GM12801 (cell line): ENCODE data around the gene FAM216B.

Experiments
- TF ChIP-seq, protein P1 (sequence below): IDR thresholded peaks from one replicate; pipeline ENCODE4 v1.5.1; 2011; ENCODE audit warnings: control low read depth; ENCODE audit not compliant: insufficient read length; ENCODE audit errors: extremely low read depth

The FAM216B gene

DNA sequence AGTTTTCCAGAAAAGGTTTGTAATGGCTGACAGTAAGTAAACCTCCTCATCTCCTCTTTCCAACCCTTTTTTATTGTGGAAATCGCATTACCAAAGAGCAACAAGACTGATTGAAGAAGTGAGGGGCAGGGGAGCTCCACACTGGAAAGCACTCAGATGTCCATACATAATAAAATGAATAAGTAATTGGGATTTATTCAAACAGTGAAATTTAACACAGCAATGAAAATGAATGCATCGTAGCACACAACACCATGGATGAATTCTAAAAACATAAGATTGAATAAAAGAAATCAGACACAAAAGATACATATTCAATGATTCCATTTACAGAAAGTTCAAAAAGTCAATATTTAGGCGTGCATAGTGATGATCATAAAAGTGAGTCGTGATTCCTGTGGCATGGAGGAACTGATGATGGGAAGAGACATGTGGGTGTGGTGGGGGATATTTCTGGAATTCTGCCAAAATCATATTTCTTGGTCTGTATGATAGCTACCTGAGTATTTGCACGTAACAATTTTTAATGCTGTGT is 18.8 kb downstream of the FAM216B start:
- TF ChIP-seq, protein P1, sequence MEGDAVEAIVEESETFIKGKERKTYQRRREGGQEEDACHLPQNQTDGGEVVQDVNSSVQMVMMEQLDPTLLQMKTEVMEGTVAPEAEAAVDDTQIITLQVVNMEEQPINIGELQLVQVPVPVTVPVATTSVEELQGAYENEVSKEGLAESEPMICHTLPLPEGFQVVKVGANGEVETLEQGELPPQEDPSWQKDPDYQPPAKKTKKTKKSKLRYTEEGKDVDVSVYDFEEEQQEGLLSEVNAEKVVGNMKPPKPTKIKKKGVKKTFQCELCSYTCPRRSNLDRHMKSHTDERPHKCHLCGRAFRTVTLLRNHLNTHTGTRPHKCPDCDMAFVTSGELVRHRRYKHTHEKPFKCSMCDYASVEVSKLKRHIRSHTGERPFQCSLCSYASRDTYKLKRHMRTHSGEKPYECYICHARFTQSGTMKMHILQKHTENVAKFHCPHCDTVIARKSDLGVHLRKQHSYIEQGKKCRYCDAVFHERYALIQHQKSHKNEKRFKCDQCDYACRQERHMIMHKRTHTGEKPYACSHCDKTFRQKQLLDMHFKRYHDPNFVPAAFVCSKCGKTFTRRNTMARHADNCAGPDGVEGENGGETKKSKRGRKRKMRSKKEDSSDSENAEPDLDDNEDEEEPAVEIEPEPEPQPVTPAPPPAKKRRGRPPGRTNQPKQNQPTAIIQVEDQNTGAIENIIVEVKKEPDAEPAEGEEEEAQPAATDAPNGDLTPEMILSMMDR = no peak

DNA sequence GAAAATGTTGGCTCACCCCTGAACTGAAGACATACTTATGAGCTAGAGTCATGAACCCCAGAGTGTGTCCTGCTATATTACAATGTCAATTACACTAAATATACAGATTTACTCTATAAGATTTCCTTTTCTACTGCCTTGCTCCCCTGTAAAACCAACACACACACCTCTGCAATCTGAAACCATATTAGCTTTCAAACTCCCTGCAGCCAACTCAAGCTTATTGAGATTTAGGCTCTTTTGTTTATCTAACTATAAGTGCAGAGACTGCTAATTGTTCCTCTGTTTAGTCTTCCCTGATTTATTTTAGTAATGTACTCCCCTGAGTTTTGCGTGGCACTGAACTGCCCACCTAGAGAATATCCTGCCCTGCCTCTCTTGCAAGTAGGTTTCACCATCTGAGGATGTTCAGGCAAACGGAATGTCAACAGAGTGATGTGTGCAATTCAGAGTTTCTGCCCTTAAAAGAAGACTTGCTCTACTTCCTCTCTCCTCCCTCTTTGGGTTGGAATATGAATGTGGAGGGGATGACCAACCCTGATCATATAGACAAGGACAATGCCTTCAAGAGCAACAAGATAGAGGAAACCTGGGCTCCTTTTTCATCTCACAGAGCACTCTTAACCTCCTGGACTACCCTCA is 22.3 kb downstream of the FAM216B start:
- TF ChIP-seq, protein P1 = no peak

DNA sequence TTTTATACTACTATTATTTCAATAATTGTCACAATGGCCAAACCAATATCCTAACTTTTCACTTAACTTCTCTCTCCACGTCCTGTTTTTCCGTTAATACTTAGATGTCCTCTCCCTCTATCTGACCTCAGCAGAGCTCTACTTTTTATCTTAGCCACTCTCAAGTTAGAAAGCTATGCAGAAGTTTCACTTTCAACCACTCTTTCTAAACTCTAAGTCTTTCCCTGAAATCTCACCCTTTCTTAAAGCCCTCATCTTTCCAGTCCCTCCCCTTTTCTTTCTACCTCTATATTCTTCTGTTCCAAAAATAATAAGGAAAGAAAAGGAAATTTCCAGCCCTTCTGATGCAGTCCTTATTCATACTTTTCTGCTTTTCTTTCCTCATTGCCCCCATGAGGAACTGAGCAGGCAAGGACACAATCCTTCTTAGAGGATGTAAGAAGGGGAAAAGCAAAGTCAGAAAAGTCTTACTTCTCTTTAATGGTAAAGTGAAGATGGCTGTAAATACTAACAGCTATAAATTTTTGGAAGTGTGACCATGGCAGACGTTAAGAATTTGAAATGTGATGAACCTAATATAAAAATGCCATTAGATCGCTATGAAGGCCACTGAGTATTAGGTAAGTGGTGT is 23.0 kb downstream of the FAM216B start:
- TF ChIP-seq, protein P1 = no peak

DNA sequence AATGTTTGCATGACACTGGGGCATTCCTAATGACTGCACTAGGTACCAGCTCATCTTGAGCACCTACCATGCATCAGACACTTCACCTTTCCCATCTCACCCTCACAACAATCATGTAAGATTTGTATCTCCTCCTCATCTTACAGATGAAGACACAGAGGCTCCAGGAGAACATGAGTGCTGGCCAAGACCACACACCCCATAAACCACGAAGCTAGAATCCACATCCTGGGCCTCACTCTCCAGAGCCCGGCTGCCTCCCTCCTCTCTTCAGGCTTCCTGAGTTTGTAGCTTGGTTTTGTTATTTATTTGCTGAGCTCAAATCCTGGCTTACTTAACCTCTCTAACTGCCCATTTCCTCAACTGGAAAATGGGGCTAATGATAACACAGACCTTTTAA is 25.9 kb downstream of the FAM216B start:
- TF ChIP-seq, protein P1 = no peak

DNA sequence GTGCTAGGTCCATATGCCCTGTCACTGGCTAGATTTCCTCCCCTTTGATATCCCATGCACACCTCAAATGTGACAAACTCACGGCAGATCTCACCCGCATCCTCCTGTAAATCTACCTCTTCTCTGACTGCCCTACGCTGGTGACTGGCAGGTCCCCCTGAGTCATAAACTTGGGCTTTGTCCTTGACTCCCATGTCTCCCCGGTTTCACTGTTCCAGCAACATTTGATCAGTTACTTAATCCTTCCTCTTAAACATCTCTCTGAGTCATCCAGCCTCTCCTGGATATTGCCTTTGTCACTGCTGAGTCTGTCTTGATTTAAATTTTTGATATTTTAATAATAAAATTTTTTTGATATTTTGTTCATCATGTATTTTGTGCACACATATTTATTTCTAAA is 26.5 kb downstream of the FAM216B start:
- TF ChIP-seq, protein P1 = no peak

DNA sequence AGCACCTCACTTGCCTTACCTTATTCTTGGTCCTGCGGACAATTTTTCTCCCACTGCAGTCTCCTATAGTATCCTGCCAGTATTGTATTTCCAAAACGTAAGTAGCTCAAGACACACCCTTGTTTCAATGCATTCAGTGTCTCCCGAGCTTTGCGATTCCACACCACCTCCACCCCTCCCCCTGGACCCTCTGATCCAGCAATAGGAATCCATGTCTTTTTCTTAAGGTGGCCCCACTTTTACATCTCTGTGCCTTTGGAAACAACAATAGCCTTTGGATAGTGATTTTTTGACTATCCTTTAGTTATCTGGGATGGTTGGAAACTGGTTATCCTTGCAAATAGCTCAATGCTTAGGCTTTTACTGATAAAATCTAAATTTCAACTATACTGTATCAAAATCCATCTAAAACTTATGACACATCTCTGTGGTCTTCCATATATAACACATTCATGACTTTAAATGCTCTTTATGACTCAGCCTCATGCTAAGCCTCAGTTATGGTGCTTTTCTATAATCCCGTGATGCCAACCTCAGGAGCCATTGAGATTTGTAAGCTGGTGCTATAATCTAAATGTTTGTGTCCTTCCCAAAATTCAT is 27.1 kb downstream of the FAM216B start:
- TF ChIP-seq, protein P1 = no peak

DNA sequence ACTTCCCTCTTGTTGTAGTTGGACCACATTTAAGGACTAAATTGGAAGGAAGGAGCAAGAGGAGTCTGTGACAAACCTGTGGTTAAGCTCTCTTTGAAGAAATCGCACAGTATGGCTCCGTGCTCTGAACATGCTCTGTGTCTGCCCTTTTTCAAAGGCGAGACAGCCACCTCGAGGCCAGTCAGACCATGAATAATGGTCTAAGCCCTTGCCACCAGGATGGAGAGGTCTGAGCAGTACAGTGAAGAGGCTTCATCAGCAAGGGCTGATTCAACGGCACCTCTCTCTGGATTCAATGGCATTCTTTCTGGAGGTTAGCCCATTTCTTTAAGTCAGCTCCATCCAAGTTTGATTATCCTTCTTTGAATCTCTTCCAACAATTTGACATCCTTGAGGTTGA is 30.9 kb downstream of the FAM216B start:
- TF ChIP-seq, protein P1 = no peak
